NOMO-1 treated with dmso at 0.1 percent for 144 hours (cell line): Measurements from ENCODE around the gene AOPEP.
"Not testable (repeated sequence)": the region's sequence is repeated elsewhere in the genome, so short reads cannot be mapped to it uniquely, and the experiment has no call there.

Experiments
- DNase-seq: peaks from one replicate; lab custom pipeline; 2025; ENCODE audit not compliant: unreplicated experiment; lab: John Stamatoyannopoulos, UW

Gene AOPEP

DNA sequence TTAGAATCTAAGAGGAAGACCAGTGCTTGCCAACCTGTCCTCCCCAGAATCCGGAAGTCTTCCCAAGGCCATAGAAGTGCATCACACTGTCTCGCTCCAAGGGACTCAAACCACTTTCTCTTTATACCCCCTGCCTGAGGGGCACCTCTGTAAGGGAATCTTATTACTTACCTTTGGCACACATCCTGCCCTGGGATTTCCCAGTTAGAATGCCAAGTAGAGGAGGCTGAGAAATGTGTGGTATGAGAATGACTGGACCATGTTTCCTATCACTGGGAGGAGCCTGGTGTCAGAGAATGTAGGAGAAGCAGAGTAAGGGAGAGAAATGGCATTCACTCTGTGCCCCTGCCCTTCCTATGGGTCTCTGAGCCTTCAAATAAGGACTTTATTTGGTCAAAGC, 85.8 kb downstream of the AOPEP start:
- no peak for DNase-seq

DNA sequence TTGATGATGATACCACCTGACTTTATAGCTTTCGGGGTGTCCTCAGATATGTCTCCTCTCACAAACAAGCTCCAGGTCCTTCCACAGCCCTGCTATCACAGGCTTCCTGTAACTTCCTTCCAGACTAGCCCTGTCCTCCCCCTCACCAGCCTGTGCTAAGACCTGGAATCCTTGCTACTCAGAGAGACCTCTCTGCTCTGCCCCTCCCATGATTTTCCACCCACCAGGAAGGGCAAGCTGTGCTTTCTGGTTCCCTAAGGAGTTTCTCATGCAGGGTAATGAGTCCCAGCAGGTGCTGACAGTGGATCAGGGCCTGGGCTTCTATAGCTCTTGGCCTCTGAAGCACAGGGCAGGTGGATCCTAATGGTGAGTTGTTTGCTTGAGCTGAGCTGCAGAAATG, 86.9 kb downstream of the AOPEP start:
- DNase-seq: no peak

DNA sequence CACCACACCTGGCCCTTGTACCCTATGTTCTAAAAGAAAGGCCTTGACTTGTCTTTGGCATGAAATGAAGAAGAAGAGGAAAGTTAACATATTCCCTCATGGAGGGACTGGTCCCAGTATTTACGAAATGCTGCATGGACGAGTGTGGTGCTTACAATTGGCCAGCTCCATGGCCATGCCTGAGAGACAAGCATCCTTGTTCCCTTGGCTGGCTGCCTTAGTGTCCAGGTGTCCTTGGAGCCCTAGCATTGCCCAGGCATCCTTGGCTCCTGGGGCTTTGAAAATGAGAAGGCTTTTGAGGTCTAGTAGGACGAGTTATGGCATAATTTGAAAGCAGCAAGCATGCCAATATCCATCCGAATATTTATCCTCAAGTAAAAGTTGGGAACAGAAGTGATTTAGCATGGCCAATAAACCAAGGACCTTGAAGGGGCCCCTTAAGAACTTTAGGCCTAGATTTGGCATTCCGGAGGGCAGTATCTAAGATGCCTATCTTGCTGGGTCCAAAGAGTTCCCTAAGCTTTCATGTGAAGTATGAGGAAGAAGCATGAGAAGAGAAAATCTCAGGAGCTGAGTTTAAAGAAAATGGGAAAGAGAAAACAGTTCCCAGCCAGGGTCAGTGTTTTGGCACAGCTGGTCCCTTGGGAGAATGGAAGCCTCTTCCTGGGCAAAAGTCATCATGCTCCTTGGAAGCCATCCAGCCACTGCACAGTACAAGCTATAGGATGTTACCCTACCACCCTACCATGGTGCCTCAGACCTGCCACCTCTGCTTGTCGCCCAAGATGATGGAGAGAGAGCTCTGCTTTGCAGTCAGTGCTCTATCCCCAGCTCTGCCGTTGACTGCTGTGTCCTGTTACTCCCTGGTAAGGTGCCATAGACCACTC, 91.0 kb downstream of the AOPEP start:
- DNase-seq: no peak

DNA sequence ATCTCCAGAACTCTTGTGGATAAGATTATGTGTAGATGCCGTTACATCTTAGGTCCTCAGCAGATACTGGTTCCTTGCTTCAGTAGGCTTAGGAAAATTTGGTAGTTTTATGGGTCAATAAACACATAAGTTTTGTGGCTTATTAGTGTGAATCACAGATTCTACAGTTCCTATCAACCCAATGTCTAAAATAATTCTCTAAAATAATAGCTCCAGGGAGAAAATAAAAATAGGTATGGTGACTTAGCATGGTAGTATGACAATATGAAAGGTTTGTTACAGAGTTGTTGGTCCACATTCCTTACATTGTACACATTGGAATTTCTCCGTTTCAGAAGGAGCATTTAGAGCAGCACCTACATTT, 91.7 kb downstream of the AOPEP start:
- no peak for DNase-seq

DNA sequence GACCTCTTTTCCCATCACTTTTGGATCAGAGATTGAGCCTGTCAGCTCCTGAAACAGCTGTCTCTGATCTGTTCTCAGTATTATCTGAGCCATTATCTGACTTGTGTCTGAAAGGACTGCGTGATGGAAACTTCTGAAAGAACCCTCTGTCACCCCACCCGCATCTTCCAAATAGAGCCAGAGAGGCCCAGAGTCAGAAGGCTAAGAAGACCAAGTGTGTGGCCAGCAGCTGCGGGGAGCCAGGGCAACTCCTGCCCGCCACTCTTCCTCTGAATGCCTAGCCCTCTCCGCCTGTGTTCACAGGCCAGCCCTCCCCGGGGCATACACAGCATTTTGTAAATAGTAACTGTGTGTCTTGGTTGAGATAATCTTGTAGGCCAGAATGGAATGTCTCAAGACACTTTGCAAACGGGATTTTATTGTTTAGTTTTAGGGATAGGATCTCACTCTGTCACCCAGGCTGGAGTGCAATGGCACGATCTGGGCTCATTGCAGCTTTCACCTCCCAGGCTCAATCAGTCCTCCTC, 92.7 kb downstream of the AOPEP start:
- no peak for DNase-seq

DNA sequence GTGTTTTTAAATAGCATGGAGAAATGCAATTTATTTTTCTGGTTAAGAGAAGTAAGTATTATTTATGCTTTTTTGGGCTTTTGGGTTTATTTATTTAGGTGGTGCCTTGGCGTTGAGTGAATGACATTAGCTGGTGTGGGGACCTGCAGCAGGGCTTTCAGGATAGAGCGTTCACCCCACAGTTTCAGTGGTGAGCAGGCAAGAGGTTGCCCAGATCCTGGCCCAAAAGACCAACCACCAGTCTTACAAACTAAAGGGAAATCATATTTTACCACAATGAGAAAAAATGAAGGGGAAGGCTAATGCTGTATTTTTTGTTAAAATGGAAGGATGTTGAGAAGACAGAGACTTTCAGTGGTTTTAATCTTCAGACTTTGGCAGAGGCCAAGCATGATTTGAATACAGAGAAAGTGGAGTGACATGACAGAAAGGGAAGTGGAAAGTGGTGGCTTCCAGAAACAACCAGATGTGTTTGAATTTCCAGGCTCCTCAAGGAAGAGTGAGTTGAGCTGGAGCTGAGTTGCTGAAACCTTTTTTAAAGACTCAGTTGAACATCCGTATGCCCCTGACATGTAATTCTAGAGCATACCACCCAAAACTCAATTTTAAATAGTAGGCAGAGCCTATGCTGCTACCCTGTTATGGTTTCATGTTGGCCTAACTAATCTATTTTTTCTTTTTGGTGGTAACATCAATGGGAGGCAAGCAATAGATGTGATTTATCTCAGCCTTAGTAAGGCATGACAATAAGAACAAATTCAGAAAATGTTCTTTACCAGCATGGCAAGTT, 94.8 kb downstream of the AOPEP start:
- no peak for DNase-seq

DNA sequence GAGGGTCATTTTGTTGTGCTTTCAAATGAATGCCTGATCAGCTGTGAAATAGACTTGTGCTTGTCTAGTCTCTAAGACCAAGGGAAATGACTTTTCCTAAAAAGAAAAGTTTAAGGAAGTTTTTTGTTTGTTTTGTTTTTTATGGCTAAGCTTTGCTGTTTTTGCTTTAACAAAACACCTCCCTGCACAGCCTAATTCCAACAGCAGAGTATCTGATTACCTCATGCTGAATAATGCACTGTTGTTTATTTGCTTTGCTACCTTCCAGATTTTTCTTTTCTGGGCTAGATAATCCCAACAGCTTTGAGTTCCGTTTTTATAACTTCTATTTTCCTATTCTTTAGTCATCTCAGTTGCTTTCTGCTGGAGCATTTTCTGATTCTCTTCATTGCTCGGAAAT, 95.8 kb downstream of the AOPEP start:
- DNase-seq: no peak

DNA sequence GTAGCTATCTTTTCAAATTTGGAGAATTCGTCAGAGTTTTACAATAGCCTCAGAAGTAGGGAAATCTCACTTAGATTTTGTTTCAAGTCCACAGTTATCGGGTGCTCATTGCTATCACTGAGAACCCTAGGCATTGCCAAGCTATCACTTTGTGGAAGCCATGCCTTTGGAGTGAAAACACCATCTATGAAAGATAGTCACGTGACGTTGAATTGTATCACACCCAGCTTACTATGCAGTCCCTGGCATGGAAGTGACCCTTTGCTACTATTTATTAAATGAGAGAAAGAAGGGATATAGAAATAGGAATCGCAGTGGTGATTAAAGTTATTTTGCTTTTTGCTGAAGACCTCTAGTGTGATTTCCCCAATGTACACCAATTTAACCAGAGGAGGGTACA, 97.2 kb downstream of the AOPEP start:
- no peak for DNase-seq

DNA sequence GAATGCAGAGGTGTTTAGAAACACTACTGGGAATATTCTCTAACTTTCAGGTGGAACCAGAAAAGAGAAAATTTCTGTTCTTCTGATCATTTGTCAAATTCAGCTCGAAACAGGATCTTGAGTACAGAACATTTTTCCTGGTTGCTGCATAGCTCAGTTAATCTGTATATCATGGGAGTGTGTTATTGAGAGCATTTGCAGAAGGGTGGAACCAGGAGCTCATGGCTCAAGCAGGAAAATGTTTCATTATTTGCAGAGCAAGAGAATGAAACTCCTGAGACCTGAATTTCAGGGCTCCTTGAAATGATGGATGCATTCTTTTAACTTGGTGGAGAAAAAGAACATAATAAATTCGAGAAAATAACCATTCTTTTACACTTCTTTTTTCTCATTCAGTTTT, 97.9 kb downstream of the AOPEP start:
- no peak for DNase-seq

DNA sequence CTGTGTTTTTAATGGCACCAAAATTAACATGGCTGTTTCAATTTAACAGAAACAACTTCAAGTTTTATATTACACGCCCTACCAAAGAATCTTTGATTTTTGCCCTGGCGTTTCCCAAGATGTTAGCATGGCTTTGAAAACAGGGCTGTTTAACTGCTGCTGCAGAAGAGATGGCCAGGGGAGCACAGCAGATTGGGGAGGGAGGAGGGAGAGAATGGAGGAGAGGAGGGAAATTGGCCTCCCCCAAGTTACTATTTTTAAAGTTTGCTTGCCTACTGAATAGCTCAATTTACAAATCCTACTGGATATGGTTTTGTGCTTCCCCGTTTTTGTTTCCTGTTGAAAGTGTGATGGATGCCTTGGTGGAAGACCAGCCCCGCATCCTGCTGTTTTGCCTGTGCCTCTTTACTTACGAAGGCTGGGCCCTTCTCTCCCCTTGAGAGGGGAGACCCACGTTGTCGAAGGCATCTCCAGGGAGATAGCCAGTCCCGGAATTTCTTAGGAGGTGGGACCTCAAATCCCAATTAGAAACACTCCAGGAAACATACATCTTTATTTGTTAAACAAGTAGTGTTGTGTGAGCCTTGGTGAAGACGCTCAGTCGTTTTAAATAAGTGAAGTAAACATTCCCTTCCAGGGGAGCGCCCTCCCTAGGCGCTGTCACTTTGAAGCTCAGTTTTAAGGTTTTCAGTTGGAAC, 98.6 kb downstream of the AOPEP start:
- DNase-seq: no peak

DNA sequence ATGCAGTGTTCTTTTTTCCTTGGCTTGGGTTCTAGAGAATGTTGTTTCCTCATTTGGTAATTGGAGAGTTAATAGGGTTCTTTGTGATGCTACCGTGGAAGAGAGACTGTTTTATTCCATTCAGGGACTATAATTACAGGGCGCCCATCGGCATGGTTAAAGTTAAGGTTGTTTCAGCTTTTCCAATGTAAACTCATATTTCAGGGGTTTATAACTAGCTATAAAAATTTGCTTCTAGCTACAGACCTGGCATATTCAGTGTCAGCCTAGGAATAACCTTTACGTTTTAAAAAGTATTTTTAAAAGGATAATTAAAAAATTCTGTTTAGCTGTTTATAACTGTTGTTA, 99.1 kb downstream of the AOPEP start:
- no peak for DNase-seq

DNA sequence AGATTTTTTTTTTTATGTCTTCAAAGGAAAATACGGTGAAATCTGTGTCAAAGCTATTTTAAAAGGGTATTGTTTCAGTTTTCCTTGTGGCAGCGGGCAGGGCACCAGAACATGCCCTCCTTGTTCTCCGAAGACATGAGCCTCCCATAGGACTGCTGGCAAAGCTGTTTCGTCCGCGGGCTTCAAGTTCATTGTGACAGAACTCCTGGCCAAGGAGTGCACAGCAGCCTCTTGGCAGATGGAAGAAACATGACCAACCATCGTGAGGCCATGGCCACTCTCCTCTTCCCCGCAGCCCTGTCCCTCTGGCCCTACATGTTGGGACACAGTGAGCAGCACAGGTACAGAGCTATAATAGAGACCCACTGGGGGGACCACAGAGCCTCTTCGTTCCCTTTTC, 99.5 kb downstream of the AOPEP start:
- no peak for DNase-seq

DNA sequence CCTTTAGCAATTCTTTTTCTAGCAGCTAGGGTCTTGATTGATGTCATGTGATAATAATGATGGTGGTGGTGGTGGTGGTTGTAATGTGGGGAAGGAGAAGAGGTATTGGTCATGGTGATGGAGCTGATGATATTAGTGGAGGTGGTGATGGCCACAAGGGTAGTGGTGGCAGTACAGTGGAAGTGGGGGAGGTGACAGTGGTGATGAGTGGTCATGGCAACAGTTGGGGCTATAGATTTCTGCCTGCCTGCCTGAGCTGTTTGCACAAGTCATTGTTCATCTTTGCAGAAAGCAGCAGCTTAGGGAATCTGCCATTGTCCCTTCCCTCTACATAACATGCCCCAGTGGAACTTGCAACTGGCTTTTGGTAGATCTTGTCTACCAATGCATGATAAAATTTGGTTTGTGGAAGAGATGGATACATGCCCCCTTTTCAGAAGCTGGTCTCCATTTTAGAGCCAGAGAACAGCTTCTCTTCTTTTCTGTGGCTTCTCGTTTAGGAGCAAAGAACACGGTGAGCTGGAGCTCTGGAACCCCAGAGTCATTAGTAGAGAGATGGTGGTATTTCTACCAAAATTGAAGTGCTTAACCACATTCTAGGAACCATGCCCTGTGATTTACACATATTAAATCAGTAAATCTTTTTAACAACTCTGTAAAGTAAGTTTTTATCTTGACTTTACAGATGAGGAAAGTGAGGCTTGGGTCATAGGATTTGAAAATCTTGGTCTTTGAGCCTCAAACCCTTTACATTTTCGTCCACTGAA, 100.3 kb downstream of the AOPEP start:
- DNase-seq: no peak

DNA sequence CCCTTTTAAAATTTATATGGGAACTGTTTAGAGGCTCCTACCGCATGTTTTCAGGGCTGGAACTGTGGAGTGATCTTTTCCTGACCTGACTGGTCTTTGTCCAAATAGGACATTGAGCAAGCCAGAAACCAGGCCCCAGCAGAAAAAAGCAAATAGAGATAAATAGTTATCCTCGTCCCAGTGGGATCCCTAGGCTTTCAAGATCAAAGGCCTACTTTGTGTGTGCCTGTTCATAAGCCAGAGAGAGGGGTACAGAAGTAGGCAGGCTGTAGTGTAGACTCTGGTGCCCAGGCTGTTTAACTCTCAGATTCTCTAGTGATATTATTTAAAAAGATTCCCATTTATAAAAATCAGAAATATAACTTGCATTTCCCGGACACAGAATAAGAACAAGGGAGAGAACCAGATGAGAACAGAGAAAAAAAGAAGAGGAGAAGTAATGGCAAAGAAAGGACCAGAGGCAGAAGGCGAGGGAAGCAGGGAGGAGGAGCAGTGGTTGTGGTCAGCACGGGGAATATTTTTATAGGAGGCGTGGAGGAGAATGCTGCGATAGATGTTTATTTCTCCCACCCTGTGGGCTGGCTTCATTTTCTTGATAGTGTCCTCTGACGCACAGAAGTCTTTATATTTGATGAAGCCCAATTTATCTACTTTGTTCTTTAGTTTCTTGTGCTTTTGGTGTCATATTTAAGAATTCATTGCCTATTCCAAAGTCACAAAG, 101.2 kb downstream of the AOPEP start:
- no peak for DNase-seq

DNA sequence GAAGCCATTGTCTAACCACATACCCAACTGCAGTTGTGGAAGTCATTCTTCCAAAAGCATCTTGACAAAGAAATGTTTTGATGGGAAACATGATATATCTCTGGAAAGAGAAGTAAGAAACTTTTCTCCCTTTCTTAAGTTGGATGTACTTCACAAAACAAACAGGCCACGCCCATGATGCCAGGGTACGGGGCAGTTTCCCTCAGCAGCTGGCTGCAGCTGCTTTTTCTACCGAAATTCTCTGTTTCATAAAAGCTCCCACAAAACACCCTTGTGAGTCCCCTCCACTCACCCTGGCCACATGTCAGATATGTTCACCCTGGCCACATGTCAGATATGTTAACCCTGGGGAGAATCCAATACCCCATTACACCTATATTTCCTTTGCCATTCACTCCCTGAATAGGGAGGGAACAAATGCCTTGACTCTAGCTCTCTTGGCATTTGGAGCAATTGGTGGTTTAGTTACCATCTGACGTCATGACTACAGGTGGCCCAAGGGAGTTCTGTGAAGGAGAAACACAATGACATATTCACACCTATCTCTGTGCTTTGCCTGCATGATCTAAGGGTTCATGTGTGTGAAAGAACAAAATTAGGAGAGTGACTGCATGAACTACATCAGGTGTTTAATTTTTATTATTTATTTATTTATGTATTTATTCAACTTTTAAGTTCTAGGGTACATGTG, 103.0 kb downstream of the AOPEP start:
- no peak for DNase-seq

DNA sequence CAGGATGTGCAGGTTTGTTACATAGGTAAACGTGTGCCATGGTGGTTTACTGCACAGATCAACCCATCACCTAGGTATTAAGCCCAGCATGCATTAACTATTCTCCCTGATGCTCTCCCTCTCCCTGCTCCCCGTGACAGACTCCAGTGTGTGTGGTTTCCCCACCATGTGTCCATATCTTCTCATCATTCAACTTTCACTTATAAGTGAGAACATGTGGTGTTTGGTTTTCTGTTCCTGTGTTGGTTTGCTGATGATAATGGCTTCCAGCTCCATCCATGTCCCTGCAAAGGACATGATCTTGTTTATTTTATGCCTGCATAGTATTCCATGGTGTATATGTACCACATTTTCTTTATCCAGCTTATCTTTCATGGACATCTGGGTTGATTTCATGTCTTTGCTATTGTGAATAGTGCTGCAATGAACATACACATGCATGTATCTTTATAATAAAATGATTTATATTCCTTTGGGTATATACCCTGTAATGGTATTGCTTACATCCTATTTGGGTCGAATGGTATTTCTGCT, 103.6 kb downstream of the AOPEP start:
- DNase-seq: not testable (repeated sequence)

DNA sequence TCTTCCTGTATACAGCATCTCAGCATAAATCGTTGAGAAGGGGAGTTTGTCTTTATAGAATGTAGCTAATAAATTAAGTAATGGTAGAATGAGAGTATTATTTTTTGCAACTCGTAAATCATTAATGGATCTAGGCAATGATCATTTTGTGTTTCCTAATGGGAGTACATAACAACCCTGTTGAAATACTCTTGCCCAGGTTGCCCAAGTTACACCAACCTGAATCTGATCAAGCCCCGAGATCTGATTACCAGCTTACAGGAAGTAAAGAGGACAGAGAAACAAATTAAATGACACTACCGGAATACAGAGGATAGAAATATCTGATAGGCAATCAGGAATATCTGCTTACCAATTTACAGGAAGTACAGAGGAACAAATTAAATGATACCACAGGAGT, 107.3 kb downstream of the AOPEP start:
- no peak for DNase-seq

DNA sequence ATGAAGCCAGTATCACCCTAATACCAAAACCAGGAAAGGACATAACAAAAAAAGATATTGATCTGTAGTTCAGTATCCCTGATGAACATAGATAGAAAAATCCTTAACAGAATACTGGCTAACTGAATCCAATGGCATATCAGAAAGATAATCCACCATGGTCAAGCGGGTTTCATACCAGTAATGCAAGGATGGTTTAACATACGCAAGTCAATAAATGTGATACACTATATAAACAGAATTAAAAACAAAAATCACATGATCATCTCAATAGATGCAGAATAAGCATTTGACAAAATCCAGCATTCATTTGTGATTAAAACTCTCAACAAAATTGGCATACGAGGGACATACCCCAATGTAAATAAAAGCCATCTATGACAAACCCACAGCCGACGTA, 110.9 kb downstream of the AOPEP start:
- no peak for DNase-seq

DNA sequence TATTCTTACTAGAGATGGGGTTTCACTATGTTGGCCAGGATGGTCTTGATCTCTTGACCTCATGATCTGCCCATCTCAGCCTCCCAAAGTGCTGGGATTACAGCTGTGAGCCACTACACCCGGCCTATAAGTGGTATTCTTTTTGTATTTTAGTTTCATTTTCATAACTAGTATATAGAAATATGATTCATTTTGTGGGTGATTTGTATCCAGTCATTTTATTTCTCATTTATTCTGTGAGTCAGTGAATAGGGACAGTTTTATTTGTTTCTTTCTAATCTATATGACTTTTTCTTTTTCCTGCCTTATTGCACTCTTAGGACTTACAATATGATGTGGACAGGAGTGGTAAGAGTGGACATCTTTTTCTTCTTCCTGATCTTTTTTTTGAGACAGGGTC, 112.9 kb downstream of the AOPEP start:
- no peak for DNase-seq
